ENCODE measurements around the gene ARSG. TPM values are rescaled to one million over a fixed set of nuclear protein-coding genes. Genes with fewer than 3 reads are reported as not detected.
"Not testable (repeated sequence)": the region's sequence is repeated elsewhere in the genome, so short reads cannot be mapped to it uniquely, and the experiment has no call there.

ARSG gene
- 10.4 and 11.7 TPM in 2 replicates for total RNA-seq

DNA sequence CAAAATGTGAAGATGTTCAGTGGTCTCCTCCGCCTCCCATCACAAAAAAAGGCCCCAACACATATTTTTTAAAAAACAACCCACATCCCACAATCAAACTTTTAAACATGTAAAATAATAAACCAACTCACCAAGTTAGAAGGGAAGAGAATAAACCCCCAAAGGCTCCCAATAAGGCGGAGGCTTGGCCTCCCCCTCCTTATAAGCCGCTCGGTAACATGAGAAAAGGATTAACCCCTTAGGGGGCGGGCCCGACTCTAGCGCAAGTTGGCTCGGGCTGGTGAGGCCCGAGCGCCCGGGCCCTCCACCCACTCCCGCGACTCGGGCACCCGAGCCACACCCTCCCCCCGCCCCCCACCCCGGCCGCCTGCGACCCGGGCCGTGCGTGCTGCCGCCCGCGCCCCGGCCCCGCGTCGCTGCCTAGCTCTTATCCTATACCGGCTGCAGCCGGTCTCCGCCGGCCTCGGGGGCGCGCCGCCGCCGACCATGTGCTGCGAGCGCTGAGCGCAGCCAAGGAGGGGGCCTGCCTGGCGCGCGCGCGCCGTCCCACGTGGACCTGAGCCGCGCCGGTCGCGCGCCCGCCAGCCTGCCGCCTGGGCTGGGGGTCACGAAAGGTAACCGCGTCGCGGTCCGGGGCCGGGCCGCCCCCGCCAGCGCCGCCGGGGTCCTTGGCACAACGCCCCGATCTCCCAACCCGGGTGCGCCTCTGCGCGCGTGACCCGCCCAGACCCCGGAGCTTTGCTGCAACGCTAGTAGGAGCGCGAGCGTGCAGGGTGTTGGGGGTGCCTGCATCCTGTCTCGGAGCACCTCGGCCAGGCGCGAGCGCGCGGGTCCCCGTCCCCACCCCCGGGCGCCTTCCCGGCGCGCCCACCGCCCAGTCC lies at the start of gene ARSG, which contains the start of gene SLC16A6:
Gene ARSG, plus strand, starts transcription at position 541 of the 881 bp plus-strand sequence. CDS start 15,999 bp downstream, outside the sequence.
Gene SLC16A6, minus strand, starts transcription at position 173 of the 881 bp plus-strand sequence. CDS start 12,807 bp downstream, outside the sequence.
- intact Hi-C loops (cut with micrococcal nuclease) = loop anchor here (1.0 to 5.0 kb wide), 9 partner anchors 28 to 1036 kb away; partner anchors contain the start of genes ABCA5, AMZ2 and WIPI1

DNA sequence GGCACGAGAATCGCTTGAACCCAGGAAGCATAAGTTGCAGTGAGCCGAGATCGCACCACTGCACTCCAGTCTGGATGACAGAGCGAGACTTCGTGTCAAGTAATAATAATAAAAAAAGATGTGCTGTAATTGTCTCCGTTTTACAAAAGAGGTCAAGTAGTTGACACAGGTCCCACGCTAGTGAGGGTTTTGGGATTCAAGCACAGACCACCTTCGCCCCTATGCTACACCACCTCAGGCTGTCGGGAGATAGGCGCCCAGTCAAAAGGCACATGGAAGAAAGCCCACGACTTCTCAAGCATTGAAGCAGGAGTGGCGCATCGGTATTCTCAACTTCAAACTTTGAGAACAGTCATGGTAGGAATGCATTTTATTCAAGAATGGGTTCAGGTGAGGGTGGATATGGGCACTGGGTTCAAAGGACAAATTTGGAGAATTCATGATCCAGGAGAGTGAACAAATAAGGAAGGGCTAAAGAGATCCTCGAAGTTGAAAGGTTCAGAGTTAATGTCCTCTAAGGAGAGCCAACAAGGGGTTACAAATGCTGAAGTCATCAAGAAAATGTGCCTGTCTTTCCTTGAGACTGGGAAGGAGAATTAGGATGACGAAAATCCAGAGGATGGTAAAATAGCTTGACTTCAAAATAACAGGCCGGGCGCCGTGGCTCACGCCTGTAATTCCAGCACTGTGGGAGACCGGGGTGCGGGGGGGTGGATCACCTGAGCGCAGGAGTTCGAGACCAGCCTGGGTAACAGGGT lies 44.8 kb upstream of the ARSG start:
- intact Hi-C loops (cut with micrococcal nuclease) = loop anchor here (1.0 to 5.0 kb wide), 5 partner anchors 7 to 266 kb away; partner anchors contain the start of genes KPNA2, PRKAR1A and WIPI1

GRCh38 chr17:68247445-68248198 lies 43.7 kb upstream of the ARSG start, which contains the start of gene AMZ2:
AMZ2 (plus strand) TSS chr17:68248043; CDS start chr17:68250188, 2,145 bp downstream.
- intact Hi-C loops (cut with micrococcal nuclease) = loop anchor here (1.0 to 5.0 kb wide), 8 partner anchors 8 to 265 kb away; partner anchors contain the start of genes ARSG, KPNA2, PRKAR1A and SLC16A6

DNA sequence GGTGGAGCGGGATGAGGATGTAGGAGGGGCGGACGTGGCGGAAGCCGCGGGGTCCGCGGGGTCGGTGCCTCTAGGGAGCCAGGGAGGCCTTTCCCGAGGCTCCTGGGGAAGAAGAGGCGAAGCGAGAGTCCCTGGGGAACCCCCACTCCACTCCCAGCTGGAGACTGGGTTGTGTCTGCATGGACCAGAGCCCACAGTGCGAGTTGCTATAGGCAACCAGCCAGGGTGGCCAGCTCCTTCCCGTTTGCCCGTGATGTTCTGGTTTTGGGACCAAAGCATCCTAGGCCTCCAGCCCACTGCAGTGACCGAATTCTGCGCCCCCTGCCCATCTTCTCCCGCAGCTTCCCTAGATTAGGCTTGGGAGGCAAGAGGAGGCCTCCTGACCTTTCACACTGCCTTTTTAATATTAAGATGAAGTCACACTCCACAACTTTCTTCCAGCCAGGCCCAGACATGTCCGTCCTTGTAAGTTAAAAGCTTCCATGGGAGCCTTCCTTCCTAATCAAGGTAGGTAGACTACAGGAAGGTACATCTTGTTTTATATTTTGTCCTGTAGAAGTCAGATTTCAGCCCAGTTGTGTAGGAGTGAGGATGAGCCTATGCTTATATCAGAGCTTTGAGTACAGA lies 43.0 kb upstream of the ARSG start:
- intact Hi-C loops (cut with micrococcal nuclease) = loop anchor here (1.0 to 5.0 kb wide), 4 partner anchors 42 to 264 kb away; partner anchors contain the start of genes ARSG, PRKAR1A and SLC16A6

DNA sequence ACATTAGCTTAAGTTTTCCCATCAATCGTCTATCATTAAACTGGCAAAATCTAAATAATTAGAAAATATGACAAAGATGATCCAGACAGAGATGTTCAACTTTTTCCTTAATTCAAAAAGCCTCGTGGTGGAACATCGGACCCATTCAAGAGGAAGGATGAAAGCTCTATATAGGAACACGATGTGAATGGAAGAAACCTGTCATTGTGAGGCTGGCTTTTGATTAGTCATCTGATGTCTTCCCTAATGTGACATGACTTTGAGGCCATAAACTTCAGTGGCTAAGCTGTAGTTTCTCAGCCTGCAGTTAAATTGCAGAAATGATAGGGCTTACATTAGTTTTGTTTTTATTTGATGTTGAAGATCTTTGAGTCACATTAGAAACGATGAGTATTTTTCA lies 42.4 kb upstream of the ARSG start:
- intact Hi-C loops (cut with micrococcal nuclease) = loop anchor here (1.0 to 5.0 kb wide), 4 partner anchors 42 to 263 kb away; partner anchors contain the start of genes ARSG, PRKAR1A and SLC16A6

DNA sequence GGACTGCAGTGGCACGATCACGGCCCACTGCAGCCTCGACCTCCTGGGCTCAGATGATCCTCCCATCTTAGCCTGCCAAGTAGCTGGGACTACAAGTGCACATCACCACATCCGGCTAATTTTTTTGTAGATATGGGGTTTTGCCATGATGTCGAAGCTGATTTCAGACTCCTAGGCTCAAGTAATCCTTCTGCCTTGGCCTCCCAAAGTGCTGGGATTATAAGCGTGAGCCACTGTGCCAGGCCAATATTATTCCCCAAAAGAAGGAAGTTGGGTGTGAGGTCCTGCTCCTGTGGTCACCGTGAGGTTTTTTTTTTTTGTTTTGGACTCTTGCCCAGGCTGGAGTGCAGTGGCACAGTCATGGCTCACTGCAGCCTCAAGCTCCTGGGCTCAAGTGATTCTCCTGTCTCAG lies 41.9 kb upstream of the ARSG start:
- intact Hi-C loops (cut with micrococcal nuclease) = loop anchor here (2.0 to 5.0 kb wide), 3 partner anchors 41 to 263 kb away; partner anchors contain the start of genes ARSG, PRKAR1A and SLC16A6

DNA sequence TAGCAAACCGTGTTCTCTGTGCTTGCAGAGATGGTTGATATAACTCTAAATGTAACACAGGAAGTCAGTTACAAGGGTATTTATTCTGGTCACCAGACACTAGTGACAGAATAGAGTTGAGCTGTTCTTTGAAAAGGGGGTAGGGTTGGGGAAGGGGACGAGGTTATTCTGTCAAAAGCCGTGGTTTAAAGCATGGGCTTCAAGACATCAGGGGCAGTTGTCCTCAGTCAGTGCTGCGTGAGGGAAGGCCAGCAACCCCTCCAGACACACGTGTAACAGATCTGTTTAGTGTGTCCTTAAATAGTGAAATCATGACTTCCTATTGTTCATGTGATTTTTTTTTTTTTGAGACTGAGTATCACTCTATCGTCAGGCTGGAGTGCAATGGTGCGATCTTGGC lies 37.9 kb upstream of the ARSG start:
- intact Hi-C loops (cut with micrococcal nuclease) = not testable (repeated sequence)

GRCh38 chr17:68255151-68255550 lies 36.1 kb upstream of the ARSG start:
- intact Hi-C loops (cut with micrococcal nuclease) = no loop called here

DNA sequence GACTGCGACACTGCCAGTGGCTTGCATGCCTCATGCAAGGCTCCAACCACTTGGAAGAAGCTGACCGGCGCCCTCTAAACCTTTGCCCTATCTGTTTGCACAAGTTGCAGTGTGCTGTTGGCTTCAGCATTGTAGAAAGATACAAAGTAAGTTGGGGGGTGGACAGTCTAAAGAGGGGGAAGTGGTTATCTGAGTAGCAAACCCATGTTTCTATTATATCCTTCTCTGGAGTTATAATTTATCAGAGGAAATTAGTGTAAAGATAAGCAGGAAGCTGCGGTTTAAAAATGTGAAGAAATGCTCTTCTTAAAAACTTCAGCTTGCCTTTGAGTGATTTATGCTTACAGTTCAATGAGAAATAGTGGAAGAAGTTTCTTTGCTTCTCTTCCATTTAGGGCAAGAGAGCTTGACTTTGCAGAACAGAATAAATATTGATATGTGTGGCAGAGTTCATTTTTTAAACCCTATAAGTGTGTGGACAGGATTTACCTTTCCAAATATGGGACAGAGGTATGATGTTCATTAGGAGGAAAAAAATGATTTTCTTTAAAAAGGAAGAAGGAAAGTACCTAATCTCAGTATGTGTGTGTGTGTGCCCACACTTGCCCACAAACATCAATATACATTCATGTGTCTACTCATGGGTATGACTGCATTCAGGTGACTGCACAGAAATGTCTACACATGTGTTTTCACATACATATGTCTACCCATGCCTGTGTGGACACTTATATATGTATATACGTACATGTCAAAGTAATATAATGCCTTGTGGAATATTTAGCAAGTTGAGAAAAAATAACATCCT lies 35.4 kb upstream of the ARSG start:
- intact Hi-C loops (cut with micrococcal nuclease) = no loop called here

- intact Hi-C loops (cut with micrococcal nuclease) = not testable (repeated sequence)
Observed at GRCh38 chr17:68256701-68257100, 34.6 kb upstream of the ARSG start.

GRCh38 chr17:68257934-68258333 lies 33.4 kb upstream of the ARSG start:
- intact Hi-C loops (cut with micrococcal nuclease) = no loop called here

DNA sequence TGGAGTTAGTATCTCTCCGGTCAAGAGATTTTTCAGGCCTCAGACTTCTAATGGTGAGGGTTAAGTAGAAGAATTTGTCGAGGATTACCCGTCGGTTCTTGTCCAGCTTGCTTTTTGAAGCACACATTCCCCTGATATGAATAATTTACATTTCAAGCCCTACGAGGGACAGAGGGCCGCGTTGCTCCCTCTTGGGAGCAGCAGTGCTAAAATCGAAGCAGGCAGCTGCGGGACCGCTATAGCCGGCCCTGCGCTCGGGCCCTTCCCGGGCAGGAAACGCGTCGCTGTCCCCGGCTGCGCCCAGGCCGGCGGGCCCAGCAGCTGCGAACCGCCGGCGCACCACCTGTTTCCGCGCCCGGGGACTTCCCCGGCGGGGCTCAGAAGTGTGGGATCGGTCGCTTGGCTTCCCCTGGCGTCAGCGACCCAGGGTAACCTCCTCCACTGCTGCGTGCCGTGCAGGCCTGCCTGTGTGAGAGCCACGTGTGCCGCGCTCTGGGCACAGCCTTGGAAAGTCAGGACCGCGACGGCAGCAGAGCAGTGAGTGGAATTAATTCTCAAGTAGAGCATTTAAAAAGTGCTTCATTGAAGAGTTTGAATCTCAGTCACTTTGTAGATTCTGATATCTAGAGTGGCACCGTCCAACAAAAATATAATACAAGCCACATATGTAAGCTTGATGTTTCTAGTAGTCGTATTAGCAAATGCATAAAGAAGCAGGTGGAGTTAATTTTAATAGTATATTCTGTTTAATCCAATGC lies 32.2 kb upstream of the ARSG start:
- intact Hi-C loops (cut with micrococcal nuclease) = not testable (repeated sequence)

GRCh38 chr17:68259648-68259951 lies 31.7 kb upstream of the ARSG start:
- intact Hi-C loops (cut with micrococcal nuclease) = not testable (repeated sequence)

DNA sequence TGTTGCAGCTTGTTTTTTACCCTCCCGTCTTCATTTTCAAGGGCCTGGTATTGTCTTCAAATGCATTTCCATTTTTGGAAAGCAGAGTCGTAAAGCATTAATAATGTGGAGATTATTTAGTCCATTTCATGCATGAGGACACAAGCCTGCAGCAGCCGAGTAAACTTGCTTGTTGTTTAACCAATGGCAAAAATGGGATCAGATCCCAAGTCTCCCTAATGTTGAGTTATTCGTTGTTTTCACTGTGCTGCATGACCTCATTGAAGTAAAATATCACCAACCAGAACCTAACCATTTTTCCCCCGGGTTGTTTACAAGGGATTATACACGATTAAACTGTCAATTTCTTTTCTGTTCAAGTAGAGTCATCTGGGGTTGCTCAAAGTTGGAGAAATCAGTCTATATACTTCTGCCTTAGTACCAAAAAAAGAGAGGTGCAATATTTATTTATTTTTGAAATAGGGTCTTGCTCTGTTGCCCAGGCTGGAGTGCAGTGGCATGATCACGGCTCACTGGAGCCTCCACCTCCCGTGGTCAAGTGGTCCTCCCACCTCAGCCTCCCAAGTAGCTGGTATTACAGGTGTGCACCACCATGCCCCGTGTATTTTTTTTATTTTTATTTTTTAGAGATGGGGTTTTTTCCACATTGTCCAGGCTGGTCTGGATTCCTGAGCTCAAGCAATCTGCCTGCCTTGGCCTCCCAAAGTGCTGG lies 31.1 kb upstream of the ARSG start:
- intact Hi-C loops (cut with micrococcal nuclease) = no loop called here

DNA sequence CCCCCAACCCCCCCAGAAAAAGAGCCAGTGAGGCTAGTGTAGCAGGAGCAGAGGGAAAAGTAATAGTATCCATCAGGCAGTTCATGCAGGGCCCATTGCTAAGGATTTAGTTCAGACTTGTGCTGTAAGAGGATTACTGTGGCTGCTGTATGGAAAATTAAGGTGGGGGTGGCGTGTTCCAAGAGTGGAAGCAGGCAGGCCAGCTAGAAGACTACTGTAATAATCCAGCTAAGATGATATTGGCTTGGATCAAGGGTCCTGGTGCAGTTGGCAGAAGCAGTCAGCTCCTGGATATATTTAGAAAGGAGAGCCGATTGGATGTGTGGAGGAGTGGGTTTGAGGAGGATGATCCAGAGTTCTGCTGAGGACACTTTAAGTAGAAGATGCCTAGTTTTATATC lies 28.8 kb upstream of the ARSG start:
- intact Hi-C loops (cut with micrococcal nuclease) = loop anchor here (2.0 kb wide), 1 partner anchor 28 kb away; the partner anchor contains the start of genes ARSG and SLC16A6

- intact Hi-C loops (cut with micrococcal nuclease) = loop anchor here (1.0 to 2.0 kb wide), 5 partner anchors 28 to 200 kb away; partner anchors contain the start of genes ARSG and SLC16A6
Observed at GRCh38 chr17:68263101-68263681, 28.1 kb upstream of the ARSG start.

- intact Hi-C loops (cut with micrococcal nuclease) = not testable (repeated sequence)
Observed at GRCh38 chr17:68265833-68266232, 25.5 kb upstream of the ARSG start.

Measured in T-helper 2 cell treated with Interferon-gamma antibody and Interleukin-4, amounts not matched to agents 100 ng/mL and 5 ng/mL, for 36 hours (primary cell).